ENCODE results near the gene GFM1.
"Not testable (repeated sequence)": the region's sequence is repeated elsewhere in the genome, so short reads cannot be mapped to it uniquely, and the experiment has no call there.

GFM1 gene

GRCh38 chr3:158679547-158680000 is 35.2 kb downstream of the GFM1 start:
- no peak for DNase-seq

- no peak for DNase-seq
Measured at GRCh38 chr3:158680861-158681260, 36.5 kb downstream of the GFM1 start.

GRCh38 chr3:158683230-158683962 is 39.1 kb downstream of the GFM1 start:
- no peak for DNase-seq

GRCh38 chr3:158685159-158685558 is 40.8 kb downstream of the GFM1 start:
- DNase-seq: no peak

GRCh38 chr3:158693866-158694456 is 49.6 kb downstream of the GFM1 start:
- not testable (repeated sequence) for DNase-seq

- DNase-seq: no peak
Measured at GRCh38 chr3:158696618-158697017, 52.3 kb downstream of the GFM1 start.

GRCh38 chr3:158700559-158700958 is 56.2 kb downstream of the GFM1 start:
- no peak for DNase-seq

- DNase-seq: no peak
Measured at GRCh38 chr3:158701420-158702065, 57.2 kb downstream of the GFM1 start.

GRCh38 chr3:158702815-158703481 is 58.6 kb downstream of the GFM1 start:
- DNase-seq: no peak

- DNase-seq: no peak
Measured at GRCh38 chr3:158703566-158703965, 59.2 kb downstream of the GFM1 start.

GRCh38 chr3:158709666-158710083 is 65.3 kb downstream of the GFM1 start:
- DNase-seq: no peak

- no peak for DNase-seq
Measured at GRCh38 chr3:158710601-158711000, 66.3 kb downstream of the GFM1 start.

- no peak for DNase-seq
Measured at GRCh38 chr3:158711886-158712285, 67.6 kb downstream of the GFM1 start.

GRCh38 chr3:158712443-158712842 is 68.1 kb downstream of the GFM1 start:
- no peak for DNase-seq

- no peak for DNase-seq
Measured at GRCh38 chr3:158713094-158713499, 68.8 kb downstream of the GFM1 start.

GRCh38 chr3:158717576-158717975 is 73.2 kb downstream of the GFM1 start:
- no peak for DNase-seq

GRCh38 chr3:158718490-158719170 is 74.3 kb downstream of the GFM1 start:
- DNase-seq: no peak

GRCh38 chr3:158722108-158722507 is 77.8 kb downstream of the GFM1 start:
- DNase-seq: no peak

- no peak for DNase-seq
Measured at GRCh38 chr3:158723991-158724390, 79.7 kb downstream of the GFM1 start.

- DNase-seq: no peak
Measured at GRCh38 chr3:158725348-158726011, 81.2 kb downstream of the GFM1 start.

- DNase-seq: no peak
Measured at GRCh38 chr3:158727206-158728060, 83.1 kb downstream of the GFM1 start.

GRCh38 chr3:158728061-158728377 is 83.7 kb downstream of the GFM1 start:
- DNase-seq: no peak
